Esophagus (tissue), 2 donors: ENCODE measurements around the gene TPP2. TPM values are rescaled to one million over a fixed set of nuclear protein-coding genes. Genes with fewer than 3 reads are reported as not detected.

Experiments used
- H3K27ac ChIP-seq, 2 donors: one replicate each; pipeline ENCODE4 v1.5.1; 2013; ENCODE audit warnings: low read depth in 2 of 2, mild to moderate bottlenecking in 2 of 2, inconsistent platforms in 1 of 2, low read length in 1 of 2, moderate library complexity in 1 of 2
- H3K27me3 ChIP-seq, 2 donors: one replicate each; pipeline ENCODE4 v1.6.1; 2013; ENCODE audit warnings: low read length in 2 of 2, control low read depth in 1 of 2, mild to moderate bottlenecking in 1 of 2; ENCODE audit not compliant: insufficient read depth in 2 of 2, control insufficient read depth in 1 of 2
- H3K36me3 ChIP-seq, 2 donors: one replicate each; pipeline ENCODE4 v1.6.1; 2013; ENCODE audit warnings: low read length in 1 of 2; ENCODE audit not compliant: control insufficient read depth in 2 of 2, insufficient read depth in 2 of 2
- H3K4me1 ChIP-seq, 2 donors: one replicate each; pipeline ENCODE4 v1.6.1; 2013; ENCODE audit warnings: low read length in 1 of 2; ENCODE audit not compliant: control insufficient read depth in 2 of 2, insufficient read depth in 2 of 2
- H3K4me3 ChIP-seq, 2 donors: one replicate each; pipeline ENCODE4 v1.5.1; 2013; ENCODE audit warnings: low read length in 2 of 2, mild to moderate bottlenecking in 2 of 2, low read depth in 1 of 2, moderate library complexity in 1 of 2
- H3K9me3 ChIP-seq, 2 donors: one replicate each; pipeline ENCODE4 v1.6.1; 2013; ENCODE audit warnings: mild to moderate bottlenecking in 2 of 2, low read depth in 1 of 2, low read length in 1 of 2, moderate library complexity in 1 of 2; ENCODE audit not compliant: control insufficient read depth in 2 of 2, insufficient read depth in 1 of 2
- WGBS, 2 donors: extraction: QIAGEN DNeasy Blood & Tissue Kit; methylation state at CpG; one replicate each; pipeline ENCODE4 v1.1.7; 2013; 5-methylcytosine and 5-hydroxymethylcytosine counted together
- polyA plus RNA-seq, 2 donors: library from polyadenylated mRNA; stranded (reverse); fragments of 200-250 nt; gene quantifications; one replicate each; pipeline ENCODE4 v1.2.3, GENCODE V29; 2013
- donor health status: healthy with polysubstance abuse.
- donor health status: Bipolar disorder and iron deficiency.

TPP2 gene
- polyA plus RNA-seq, 2 donors, result 15.2 to 17.1 TPM

DNA sequence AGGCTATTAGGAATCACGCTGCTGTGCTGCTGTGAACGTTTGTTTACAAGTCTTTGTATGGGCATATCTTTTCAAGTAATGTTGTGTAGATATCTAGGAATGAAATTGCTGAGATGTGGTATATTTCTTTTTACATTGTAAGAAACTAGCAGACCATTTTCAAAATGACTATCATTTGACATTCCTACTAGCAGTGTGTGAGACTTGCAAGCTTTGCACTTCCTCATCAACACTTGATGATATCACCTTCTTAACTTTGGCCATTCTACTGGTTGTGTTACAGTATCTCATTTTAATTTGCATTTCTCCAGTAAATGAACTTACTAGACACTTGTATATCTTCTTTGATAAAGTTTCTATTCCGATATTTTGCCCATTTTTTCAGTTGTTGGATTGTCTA, 85.9 kb downstream of the TPP2 start:
- Histone ChIP-seq H3K9me3 (no peaks in the 10 kb centered on the region), H3K27me3 (no peaks in the 10 kb centered on the region), H3K27ac (no peak overlapping the region), H3K4me3 (no peak overlapping the region), H3K36me3 (peaks cover 0 to 2% of the 10 kb centered on the region in 2 donors), H3K4me1 (no peaks in the 10 kb centered on the region)
- 59 to 70% methylated on average over 3 of the region's 3 CpGs for WGBS, 2 donors

GRCh38 chr13:102683637-102684036, 86.9 kb downstream of the TPP2 start:
- Histone ChIP-seq H3K4me3 (no peak overlapping the region), H3K36me3 (peaks cover 0 to 2% of the 10 kb centered on the region in 2 donors), H3K4me1 (no peaks in the 10 kb centered on the region), H3K9me3 (no peaks in the 10 kb centered on the region), H3K27me3 (no peaks in the 10 kb centered on the region), H3K27ac (no peak overlapping the region)
- WGBS, 2 donors, result 67% methylated on average over 2 of the region's 2 CpGs

DNA sequence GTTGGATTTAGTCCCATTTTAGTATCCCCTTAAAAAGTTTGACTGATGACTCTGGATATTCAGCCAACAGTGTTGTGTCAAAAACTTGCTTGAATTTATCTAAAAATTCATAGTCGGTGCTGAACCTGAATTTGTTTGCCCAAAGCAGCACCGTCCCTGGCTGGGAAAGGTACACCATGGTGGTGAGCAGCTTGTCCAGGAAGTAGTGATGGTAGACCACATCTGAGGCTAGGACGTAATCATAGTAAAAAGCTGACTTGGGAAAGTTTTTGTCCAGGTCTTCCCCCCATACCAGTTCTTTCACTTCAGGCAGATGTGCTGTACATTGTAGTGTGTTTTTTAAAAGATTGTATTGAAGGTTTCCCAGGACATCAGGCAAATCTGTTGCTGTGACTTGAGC, 89.2 kb downstream of the TPP2 start:
- WGBS, 2 donors, result 63 to 67% methylated on average over 3 of the region's 3 CpGs
- Histone ChIP-seq H3K4me3 (no peak overlapping the region), H3K27ac (no peak overlapping the region), H3K4me1 (no peaks in the 10 kb centered on the region), H3K9me3 (no peaks in the 10 kb centered on the region), H3K36me3 (no peaks in the 10 kb centered on the region), H3K27me3 (no peaks in the 10 kb centered on the region)

GRCh38 chr13:102687520-102687919, 90.7 kb downstream of the TPP2 start:
- Histone ChIP-seq H3K9me3 (no peaks in the 10 kb centered on the region), H3K27ac (no peak overlapping the region), H3K4me3 (no peak overlapping the region), H3K36me3 (no peaks in the 10 kb centered on the region), H3K4me1 (no peaks in the 10 kb centered on the region), H3K27me3 (no peaks in the 10 kb centered on the region)
- WGBS, 2 donors, result 61 to 70% methylated on average over 7 of the region's 7 CpGs

DNA sequence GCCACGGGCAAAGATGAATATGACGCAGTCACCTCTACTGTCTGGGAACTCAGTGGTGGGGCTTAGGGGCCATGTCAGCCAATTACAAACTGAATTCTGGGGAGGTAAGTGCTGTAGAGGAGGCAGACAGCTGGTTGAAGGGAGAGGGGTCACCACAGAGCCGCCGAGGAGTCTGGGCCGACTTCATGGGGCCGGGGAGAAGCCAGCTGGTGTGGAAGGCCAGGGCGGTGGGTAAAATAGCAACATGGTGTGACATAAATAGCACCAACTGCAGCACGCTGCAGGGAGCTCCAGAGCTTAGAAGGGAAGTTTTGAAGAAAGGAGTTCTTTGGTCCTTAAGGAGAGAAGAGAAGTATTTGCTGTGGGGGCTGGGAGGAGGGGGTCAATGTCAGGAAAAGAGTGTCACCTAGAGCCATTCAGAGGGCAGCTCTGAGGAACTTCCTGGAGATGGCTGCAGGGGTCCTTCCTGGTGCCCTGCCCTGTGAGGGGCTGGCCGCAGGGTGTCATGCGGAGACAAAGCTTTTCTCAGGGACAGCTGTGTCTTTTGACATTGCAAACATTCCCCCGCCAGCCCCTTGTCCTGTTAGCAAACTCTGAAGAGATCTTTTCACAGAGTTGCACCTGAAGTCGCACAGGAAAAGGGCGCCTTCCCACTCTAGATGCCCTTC, 91.7 kb downstream of the TPP2 start:
- Histone ChIP-seq H3K4me3 (no peak overlapping the region), H3K4me1 (no peaks in the 10 kb centered on the region), H3K27ac (no peak overlapping the region), H3K36me3 (no peaks in the 10 kb centered on the region), H3K9me3 (no peaks in the 10 kb centered on the region), H3K27me3 (no peaks in the 10 kb centered on the region)
- 61 to 67% methylated on average over 12 to 13 of the region's 13 CpGs for WGBS, 2 donors

DNA sequence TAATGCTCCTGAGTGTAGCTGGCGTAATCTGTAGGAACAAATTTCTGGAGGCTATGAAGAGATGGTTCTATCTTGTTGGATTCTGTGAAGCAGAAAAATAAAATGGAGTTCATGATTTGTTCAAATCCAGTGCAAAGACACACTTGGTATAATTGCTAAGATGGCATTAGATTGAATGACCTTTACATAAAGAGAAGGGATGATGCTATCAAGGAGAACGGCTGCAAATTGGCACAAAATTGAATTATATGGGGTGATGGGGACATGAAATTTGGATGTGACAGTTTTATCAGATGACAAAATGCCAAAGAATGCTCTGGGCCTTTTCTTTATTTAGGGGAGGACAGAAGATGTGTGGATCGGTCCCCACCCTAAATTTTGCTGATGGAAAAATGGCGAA, 94.1 kb downstream of the TPP2 start:
- WGBS, 2 donors, result 94 to 95% methylated on average over 4 of the region's 4 CpGs
- Histone ChIP-seq H3K4me3 (no peak overlapping the region), H3K27ac (no peak overlapping the region), H3K27me3 (no peaks in the 10 kb centered on the region), H3K36me3 (no peaks in the 10 kb centered on the region), H3K9me3 (no peaks in the 10 kb centered on the region), H3K4me1 (no peaks in the 10 kb centered on the region)

DNA sequence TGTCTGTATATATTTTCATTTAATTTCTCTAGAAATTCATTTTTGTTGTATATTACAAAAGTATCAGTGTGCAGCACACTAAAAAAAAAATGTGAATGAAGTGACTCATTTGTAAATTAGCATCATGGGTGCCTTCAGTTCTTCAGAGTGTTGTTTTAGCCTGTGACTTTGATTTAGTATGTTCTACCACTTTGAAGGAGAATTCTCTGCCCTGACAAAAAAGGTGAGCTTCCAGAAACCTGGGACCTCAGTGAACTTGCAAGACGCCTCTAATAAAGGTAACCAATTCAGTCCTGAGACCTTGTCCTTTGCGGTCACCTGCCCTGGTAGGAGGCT, 95.7 kb downstream of the TPP2 start:
- 83 to 85% methylated on average over 2 of the region's 2 CpGs for WGBS, 2 donors
- Histone ChIP-seq H3K4me3 (no peak overlapping the region), H3K27me3 (peaks cover 0 to 2% of the 10 kb centered on the region in 2 donors)

DNA sequence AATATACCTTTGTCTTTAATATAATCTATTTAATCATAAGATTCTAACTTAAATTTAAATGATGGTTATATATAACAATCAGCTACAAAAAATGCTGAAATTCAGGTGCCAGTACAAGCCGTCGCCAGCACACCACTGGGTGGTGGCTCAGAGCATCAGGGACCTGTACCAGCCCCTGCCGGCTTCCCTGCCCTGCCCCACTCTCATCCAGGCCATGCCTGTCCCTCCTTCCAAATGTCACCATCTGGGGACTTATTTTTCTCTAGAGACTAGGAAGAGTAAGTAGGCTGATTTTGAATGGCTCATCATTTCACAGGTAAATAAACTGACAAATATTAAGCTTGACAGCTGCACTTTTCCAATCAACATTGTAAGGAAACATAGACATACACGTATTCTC, 96.5 kb downstream of the TPP2 start:
- Histone ChIP-seq H3K4me1 (no peaks in the 10 kb centered on the region), H3K27me3 (peaks cover 0 to 2% of the 10 kb centered on the region in 2 donors), H3K9me3 (no peaks in the 10 kb centered on the region), H3K27ac (no peak overlapping the region), H3K36me3 (no peaks in the 10 kb centered on the region), H3K4me3 (no peak overlapping the region)
- 83% methylated on average over 4 of the region's 4 CpGs for WGBS, 2 donors

More for the DNA sequence above, 95.7 kb downstream of the TPP2 start:
- Histone ChIP-seq H3K36me3 (no peaks in the 10 kb centered on the region), H3K4me1 (no peaks in the 10 kb centered on the region), H3K9me3 (no peaks in the 10 kb centered on the region), H3K27ac (no peak overlapping the region)

GRCh38 chr13:102693776-102694175, 97.0 kb downstream of the TPP2 start:
- peaks cover 0 to 5% of the 10 kb centered on the region in 2 donors for H3K9me3 ChIP-seq
- 44 to 63% methylated on average over 2 of the region's 2 CpGs for WGBS, 2 donors
- no peak overlapping the region for H3K27ac ChIP-seq
- no peaks in the 10 kb centered on the region for H3K36me3 ChIP-seq
- no peaks in the 10 kb centered on the region for H3K4me1 ChIP-seq
- no peak overlapping the region for H3K4me3 ChIP-seq
- peaks cover 0 to 2% of the 10 kb centered on the region in 2 donors for H3K27me3 ChIP-seq

DNA sequence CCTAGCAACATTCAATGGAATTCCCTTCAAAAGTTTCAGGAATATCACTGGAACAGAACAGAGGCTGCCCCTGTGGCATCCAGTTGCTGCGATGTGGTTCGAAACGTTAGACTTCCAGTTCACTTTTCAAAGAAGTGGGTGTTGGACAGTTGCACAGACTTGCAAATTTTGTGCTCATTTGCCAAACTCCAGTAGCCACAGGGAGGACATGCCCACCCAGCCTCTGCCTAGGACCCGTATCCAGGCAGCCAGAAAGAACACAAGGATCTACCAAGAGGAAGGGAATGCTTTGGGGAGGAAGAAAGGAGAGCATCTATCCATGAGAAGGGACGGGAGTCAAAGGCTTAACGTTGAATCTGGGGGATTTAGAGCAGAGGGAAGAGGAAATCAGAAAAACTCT, 98.2 kb downstream of the TPP2 start, which contains the start of gene METTL21C:
METTL21C (minus strand) TSS at position 108 of the 400 bp plus-strand sequence. CDS start 546 bp downstream, outside the sequence.
- peaks cover 0 to 5% of the 10 kb centered on the region in 2 donors for H3K9me3 ChIP-seq
- no peak within 1 kb of the TSS for H3K4me3 ChIP-seq
- H3K27ac ChIP-seq, result no peak within 1 kb of the TSS
- WGBS, 2 donors, result 60 to 71% methylated on average over 6 of the region's 6 CpGs
- no peaks in the 10 kb centered on the region for H3K4me1 ChIP-seq
- no peaks in the 10 kb centered on the region for H3K36me3 ChIP-seq
- H3K27me3 ChIP-seq, result peaks cover 0 to 2% of the 10 kb centered on the region in 2 donors
